Eye (tissue), 1 donor: ENCODE measurements around the gene NGEF.
A peak's percentile ranks its signal among the peaks of the same experiment; 100 is the strongest.

Experiments used
- DNase-seq: peaks from one replicate; pipeline ENCODE4 v3.0.0-alpha.2; 2015

NGEF gene

DNA sequence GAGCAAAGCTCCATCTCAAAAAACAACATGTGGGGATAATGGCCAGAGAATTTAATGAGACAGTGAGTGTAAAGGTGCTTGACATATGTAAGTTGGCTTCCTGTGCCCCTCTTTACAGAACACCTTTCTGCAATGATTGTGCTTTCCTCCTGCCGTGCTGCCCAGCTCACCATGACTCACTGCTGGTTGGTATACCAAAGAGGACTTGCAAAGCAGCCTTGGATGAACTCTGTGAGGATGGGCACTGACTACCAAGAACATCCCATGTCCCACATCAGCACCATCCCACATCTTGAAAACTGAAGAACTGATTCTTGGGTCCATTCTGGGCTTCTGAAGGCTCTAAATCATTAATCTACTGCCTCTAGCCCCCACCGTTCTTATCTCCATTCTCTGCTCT is 52.2 kb downstream of the NGEF start:
- DNase-seq: no peak

DNA sequence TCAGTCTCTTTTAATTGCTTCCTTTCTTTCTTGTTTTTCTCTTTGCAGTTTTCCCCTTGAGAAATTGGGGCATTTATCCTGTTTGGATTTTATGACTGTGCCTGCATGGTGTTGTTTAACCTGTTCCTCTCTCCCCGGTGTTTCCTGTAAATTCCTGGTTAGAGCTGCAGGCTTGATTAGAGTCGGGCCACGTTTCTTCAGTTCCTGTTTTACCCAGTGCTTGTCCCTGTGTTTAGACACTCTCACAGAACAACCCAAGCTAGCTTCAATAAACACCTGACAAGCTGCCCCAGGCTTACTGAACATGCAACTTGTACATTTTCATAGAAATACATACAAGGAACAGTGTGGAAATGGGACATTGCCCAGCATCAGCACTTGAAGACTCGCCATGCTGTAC is 53.9 kb downstream of the NGEF start:
- DNase-seq: no peak

GRCh38 chr2:232957657-232958090 is 55.4 kb downstream of the NGEF start:
- no peak for DNase-seq

DNA sequence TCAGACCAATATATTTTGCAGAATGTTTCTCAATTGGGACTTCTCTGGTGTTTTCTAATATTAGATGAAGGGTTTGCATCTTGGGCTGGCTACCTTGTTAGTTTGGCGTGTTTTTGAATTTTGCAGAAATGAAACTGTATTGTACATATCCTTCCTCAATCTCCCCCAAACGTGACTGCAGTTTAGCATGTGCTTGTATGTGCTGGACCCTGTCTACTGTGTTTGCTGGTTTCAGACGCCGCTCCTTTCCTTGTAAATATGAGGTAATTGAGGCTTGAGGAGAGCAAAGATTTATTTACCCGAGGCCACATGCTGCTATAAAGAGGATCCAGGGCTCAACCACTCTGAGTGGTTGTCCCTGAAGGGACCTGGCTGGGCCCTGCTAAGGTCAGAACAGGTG is 57.2 kb downstream of the NGEF start:
- DNase-seq: no peak

DNA sequence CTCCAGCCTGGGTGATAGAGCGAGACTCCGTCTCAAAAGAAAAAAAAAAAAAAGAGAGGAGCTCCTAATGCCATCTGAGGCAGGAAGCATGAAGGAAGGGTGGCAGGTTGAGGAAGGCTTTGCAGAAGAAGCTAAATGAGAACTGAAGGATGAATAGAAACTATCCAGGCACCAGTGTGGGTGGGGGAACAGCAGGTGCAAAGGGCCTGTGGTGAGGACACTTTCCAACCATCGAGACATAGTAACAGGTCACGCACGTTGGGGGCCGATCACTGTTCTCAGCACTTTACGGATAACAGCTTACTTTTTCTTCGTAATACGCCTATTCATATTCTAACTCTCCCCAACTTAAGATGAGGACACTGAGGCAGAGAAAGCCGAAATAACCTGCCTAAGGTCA is 58.4 kb downstream of the NGEF start:
- DNase-seq: no peak

GRCh38 chr2:232951891-232952290 is 61.2 kb downstream of the NGEF start:
- DNase-seq: peak; percentile 24

- no peak for DNase-seq
Observed at GRCh38 chr2:232951181-232951580, 61.9 kb downstream of the NGEF start.

GRCh38 chr2:232950751-232951150 is 62.3 kb downstream of the NGEF start:
- DNase-seq: no peak

- no peak for DNase-seq
Observed at GRCh38 chr2:232949016-232949415, 64.0 kb downstream of the NGEF start.

DNA sequence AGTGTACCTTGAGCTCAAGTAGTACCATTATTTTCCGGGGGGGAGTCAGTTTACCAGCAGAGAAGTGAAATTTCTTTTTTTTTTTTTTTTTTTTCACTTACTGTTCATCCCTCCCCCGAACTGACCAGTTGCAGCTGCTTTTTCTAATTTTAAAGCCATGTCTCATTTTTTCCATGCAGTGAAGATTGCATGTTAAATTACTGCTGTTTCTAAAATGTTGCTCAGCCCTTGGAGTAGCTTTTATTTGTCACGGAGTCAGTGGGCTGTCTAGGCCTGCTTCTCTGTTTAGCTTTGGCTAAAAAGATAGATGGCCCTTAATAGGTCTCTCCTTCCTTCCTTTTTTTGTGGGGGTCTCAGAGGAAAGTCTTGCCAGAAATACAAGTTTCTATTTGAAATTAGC is 70.2 kb downstream of the NGEF start:
- DNase-seq: no peak

DNA sequence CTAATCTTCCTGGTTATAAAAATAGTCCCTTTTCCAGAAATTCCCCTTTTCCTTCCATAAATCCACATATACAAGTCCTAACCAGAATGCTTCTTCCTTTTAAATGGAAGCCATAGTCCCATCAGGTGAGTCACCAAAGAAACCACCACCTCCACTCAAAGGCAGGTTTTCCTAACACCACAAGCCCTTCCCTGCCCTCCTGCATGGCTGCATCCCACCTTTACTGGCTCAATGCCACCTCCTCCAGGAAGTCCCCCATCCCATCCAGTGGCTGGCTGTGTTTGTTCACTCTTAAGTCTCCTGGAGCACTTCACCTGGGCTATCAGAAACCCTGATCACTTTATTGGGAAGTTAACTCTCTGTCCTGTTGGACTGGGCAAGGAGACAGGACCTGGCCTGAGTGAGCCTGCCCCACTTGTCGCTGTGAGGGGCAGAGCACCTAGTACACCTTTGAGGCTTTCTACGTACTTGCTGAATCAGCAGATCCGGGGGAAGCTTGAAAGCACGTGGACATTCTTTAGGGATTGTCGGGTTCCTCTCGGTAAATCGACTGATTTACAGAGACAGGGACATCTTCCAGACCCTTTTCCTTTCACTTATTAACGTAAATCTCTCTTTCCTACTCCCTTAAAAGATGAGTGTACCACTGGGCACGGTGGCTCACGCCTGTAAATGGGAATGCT is 71.0 kb downstream of the NGEF start:
- no peak for DNase-seq

DNA sequence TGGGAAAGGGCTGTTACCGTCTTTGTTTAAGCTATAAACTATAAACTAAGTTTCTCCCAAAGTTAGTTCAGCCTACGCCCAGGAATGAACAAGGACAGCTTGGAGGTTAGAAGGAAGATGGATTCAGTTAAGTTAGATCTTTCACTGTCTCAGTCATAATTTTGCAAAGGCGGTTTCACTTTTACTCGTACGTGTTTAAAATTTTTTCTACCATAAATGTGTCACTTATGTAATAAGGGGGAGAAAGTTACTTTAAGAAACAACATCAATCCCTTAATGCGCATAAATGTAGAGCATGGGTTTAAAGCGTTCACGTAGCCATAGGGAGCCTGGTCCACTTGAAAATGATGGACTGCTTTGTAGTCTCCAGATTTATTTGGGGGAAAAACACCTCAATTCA is 71.7 kb downstream of the NGEF start:
- DNase-seq: no peak

- DNase-seq: no peak
Observed at GRCh38 chr2:232940724-232941123, 72.3 kb downstream of the NGEF start.

DNA sequence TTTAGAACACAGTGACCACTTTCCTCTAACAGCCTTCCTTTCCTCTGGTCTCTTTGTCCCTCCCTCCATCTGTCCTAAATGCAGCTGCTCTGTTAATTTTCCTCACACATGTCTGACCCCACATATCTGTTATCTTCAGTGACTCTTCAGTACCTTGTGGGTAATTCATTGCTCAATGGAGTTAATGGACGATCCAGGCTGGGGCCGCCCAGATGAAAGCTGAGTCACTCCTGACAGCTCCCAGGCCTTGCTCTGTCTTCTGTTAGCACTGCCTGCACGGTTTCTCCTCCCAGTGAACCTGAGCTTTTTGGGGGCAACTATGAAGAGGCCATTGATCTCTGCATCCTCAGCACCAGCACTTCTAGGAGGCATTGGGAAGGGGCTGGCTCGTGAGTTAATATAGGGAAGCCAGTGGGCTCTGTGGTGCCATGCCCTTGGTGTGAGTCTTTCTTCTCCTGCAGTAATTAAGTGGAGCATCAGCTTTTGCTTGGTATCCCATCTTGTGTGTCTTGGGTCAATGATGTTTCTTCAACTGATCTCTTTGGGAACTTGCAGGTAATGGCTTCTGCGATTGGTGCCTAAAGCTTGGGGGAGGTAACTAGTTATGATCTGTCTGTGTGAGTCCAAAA is 75.7 kb downstream of the NGEF start:
- DNase-seq: peak; percentile 18

DNA sequence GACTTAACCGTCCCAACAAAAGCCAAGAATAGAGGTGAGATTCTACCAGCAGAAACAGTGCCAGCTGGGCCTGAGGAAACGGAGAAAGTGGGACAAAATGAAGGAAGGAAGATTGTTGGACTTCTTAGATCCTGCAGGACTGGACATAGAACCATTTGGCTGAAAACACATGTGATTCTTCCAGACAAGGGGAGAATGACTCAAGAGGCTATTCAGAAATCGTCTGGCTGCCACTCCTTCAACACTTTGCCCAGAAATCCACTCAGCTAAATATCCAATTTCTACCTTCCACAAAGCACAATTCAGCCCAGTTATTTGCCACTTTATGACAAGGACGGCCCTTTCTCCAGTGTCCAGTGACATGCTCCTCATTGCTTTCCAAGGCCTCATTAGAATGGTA is 81.4 kb downstream of the NGEF start:
- DNase-seq: no peak

- no peak for DNase-seq
Observed at GRCh38 chr2:232930059-232930400, 83.0 kb downstream of the NGEF start.

DNA sequence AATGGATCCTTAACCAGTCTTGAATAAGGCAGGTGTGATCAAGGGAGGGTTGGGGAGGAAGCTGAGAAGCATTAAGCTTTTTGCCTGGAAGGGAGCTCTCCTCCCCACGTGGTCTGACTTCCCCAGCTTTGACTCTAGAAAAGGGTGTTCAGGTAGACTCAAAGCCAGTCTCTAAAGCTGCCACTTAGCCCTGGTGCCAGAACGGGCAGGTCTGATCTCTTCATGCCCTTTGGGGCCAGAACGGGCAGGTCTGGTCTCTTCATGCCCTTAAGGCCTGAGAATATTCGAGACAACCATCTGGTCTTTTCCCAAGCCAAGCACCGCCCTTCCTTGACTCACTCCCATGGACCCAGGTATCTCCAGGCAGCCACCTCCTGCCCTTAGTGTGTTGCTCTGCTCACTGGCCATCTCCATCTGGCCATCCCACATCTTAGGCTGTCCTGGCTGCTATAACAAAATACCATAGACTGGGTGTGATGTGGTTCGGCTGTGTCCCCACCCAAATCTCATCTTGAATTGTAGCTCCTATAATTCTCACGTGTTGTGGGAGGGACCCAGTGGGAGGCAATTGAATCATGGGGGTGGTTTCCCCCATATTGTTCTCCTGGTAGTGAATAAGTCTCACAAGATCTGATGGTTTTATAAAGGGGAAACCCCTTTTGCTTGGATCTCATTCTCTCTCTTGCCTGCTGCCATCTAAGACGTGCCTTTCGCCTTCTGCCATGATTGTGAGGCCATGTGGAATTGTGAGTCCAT is 83.6 kb downstream of the NGEF start:
- no peak for DNase-seq

GRCh38 chr2:232928551-232929302 is 84.3 kb downstream of the NGEF start:
- peak; percentile 67 for DNase-seq

DNA sequence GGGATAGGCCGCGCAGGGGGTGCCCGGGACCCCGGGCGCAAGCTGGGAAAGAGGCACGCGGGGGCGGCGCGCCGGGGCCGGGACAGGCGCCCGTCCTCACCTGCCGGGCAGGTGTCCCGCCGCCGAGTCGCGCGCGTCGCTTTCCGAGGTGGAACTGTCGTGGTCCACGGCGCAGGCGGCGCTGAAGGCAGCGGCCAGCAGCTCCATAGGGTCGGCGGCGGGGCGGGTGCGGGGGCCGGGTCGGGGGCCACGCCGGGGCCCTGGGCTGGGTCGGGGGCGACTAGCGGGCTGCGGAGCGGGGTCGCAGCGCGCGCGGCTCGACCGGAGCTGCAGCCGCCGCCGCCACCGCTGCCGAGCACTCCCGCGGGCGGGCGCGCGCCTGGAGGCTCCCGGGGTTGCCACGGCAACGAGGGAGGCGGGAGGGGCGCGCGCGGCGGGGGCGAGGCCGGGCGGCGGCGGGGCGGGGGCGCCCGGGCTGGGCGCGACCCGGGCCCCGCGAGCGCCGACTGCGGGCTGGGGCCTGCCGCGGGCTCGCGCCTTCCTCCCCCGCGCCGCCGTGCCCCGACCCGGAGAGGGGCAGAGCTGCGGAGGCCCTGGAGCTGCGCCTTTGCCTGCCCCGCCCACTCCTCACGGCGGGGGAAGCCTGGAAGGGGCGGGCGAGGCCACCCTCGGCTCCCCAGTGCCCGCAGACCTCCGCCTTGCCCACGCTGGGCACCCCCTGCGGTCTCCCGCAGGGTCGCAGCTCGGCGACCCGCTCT is 85.1 kb downstream of the NGEF start:
- peak; percentile 70 for DNase-seq

DNA sequence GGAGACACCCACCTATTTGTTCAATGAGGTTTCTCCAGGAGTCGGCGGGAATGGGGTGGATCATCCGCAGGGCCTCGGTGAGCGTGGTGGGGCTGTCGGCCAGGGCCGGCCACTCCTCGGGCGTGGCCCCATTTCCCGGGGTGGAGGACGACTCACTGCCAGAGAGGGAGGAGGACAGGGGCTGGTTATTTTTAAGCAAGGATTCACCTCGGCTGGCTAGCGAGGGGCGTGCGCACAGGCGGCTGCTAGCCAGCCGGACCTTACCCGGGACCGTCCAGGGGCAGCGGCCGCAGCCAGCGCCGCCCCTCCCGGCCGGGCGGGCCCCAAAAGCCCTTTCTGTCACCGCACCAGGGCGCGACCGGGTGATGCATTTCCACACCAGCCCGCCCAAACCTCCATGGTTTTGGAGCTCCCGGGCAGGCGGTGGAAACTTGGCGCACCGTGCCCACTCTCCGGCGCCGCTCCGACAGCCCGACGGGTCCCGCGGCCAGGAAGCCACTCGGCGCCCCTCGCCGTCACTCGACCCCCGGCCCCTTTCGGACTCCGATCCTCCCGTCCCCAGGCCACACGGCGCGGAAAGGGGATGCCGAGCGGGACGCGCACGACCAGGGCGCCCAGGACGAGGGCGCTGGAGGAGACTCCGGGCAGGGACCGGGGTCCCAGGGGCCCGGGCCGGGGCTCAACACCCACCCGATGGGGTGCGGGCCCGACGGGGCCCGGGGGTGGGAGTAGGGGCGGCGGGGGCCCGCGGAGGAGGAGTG is 85.8 kb downstream of the NGEF start:
- DNase-seq: peak; percentile 39

DNA sequence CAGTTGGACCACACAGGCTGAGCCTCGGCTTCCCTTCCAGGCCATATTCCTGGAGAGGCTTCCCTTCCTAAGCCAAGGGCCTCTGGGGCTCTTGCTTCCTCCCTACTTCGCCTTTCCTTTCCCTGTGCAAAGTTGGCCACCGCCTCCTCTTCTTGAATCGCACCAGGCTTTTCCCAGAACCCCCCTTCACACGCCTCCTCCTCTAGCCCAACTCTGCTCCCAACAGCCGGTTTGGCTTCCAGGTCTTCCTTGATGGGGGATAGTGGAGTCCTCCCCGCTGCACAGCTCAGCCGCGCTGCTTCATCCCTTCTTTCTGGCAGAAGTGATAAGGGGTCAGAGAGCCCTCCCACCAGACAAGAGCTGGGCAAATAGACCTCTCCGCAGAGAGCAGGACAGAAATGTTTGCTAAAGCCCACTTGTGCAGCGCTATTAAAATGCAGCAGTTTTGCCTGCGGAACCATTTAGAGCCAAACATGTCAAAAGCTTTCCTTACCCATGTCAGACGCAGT is 86.6 kb downstream of the NGEF start:
- peak; percentile 52 for DNase-seq

DNA sequence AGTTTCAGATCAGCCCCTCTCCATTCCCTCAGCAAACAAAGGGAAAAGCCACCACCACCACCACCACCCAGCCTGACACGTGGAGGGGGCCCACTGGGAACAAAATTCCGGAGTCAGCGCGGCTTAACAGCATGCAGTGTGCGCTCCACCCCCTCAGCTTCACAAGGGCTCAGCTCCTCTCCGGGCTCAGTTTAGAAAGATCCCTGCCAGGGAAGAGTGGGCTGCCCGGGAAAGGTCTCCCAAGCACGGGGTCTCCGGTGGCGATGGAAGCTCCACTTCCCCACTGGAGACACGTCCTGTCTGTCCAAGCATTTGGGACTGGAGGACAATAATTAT is 87.3 kb downstream of the NGEF start:
- DNase-seq: peak; percentile 52
